ENCODE results near the gene IRF4.

IRF4 gene

DNA sequence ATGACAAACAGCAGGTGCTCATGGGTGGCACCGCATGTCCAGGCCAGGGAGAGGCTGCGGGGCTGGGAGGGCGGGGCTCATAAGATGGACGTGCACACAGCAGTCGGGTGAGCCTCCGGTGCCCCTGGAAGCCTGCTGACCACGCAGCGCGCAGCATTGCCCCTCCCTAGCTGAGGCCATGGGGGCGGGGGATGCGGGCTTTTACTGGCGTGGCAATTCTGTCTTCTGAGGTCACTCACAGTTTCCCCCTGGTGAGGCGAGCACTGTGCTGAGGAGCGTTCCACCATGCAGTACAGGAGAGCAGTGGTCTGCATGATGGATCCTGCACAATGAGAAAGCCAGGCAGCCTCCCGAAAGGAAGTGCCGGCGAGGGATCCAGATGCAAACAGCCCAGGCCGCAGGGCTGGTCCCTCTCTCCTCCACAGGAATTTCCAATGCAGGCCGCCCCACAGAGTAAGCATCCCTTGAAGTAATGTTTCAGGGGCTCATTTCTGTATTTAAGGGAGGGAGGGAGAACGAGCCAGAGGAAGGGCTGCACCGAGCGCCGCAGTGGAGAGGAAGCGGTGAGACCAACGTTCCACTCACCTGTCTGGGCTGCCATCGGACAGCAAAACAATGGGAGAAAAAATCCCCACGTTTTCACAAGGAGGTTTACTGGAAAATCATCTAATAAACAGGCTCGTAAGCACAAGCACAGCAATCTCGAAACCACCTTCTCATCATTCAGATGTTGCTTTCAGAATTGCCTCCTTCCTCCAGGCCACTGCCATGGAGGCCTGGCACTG, 56.0 kb downstream of the IRF4 start:
- no peak for DNase-seq (ENCODE audit: low read depth)
- TF ChIP-seq, protein P1, sequence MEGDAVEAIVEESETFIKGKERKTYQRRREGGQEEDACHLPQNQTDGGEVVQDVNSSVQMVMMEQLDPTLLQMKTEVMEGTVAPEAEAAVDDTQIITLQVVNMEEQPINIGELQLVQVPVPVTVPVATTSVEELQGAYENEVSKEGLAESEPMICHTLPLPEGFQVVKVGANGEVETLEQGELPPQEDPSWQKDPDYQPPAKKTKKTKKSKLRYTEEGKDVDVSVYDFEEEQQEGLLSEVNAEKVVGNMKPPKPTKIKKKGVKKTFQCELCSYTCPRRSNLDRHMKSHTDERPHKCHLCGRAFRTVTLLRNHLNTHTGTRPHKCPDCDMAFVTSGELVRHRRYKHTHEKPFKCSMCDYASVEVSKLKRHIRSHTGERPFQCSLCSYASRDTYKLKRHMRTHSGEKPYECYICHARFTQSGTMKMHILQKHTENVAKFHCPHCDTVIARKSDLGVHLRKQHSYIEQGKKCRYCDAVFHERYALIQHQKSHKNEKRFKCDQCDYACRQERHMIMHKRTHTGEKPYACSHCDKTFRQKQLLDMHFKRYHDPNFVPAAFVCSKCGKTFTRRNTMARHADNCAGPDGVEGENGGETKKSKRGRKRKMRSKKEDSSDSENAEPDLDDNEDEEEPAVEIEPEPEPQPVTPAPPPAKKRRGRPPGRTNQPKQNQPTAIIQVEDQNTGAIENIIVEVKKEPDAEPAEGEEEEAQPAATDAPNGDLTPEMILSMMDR (IDR thresholded peaks at IDR 0.05; ENCODE audit: low read depth, low read length, missing control alignments), result no peak
- no peak overlapping the region for H3K4me3 ChIP-seq (ENCODE audit: low read depth, low read length)

DNA sequence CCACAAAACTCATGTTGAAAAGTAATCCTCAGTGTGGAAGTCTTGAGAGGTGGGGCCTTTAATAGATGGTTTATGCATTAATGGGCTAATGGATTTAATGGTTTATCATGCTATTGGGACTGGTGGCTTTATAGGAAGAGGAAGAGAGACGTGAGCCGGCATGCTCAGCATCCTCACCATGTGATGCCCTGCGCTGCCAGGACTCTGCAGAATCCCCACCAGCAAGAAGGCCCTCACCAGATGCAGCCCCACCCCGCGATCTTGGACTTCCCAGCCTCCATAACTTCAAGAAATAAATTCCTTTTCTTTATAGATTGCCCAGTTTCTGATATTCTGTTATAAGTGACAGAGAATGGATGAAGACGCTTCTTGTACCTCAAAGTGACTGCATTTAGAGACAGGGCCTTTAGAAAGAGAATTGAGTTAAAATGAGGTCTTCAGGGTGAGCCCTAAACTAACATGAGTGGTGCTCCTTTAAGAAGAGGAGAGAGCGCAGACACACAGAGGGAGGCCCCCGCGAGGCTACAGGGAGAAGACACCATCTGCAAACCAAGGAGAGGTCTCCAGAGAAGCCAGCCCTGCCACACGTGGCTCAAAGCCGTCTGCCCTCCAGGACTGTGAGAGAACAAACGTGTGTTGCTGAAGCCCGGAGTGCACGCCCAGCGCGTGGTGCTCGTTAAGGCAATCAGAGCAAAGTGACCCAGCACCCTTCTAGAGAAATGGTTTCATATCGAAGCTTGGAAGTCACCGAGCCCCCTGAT, 56.9 kb downstream of the IRF4 start:
- no peak for DNase-seq (ENCODE audit: low read depth)
- no peak overlapping the region for H3K4me3 ChIP-seq (ENCODE audit: low read depth, low read length)
- TF ChIP-seq, protein P1 (IDR thresholded peaks at IDR 0.05; ENCODE audit: low read depth, low read length, missing control alignments), result no peak

DNA sequence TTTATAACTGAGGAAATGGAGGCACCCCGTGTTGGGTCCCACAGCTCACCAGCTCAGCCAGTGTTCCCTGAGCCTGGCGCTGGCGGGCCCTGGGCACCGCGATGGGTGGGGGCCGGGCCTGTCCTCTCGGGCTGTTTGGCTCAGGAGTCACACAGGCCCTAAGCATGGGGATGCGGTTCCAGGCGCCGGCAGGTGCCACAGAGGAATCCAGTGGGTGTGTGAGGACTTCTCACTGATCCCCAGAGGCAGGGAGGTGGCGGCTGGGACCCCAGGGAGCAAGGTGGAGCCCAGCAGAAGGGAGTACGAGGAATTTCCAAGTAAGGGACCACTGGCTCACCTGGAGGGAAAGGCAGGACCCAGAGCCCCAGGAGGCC, 57.5 kb downstream of the IRF4 start:
- no peak for DNase-seq (ENCODE audit: low read depth)
- TF ChIP-seq, protein P1 (IDR thresholded peaks at IDR 0.05; ENCODE audit: low read depth, low read length, missing control alignments), result no peak
- no peak overlapping the region for H3K4me3 ChIP-seq (ENCODE audit: low read depth, low read length)

DNA sequence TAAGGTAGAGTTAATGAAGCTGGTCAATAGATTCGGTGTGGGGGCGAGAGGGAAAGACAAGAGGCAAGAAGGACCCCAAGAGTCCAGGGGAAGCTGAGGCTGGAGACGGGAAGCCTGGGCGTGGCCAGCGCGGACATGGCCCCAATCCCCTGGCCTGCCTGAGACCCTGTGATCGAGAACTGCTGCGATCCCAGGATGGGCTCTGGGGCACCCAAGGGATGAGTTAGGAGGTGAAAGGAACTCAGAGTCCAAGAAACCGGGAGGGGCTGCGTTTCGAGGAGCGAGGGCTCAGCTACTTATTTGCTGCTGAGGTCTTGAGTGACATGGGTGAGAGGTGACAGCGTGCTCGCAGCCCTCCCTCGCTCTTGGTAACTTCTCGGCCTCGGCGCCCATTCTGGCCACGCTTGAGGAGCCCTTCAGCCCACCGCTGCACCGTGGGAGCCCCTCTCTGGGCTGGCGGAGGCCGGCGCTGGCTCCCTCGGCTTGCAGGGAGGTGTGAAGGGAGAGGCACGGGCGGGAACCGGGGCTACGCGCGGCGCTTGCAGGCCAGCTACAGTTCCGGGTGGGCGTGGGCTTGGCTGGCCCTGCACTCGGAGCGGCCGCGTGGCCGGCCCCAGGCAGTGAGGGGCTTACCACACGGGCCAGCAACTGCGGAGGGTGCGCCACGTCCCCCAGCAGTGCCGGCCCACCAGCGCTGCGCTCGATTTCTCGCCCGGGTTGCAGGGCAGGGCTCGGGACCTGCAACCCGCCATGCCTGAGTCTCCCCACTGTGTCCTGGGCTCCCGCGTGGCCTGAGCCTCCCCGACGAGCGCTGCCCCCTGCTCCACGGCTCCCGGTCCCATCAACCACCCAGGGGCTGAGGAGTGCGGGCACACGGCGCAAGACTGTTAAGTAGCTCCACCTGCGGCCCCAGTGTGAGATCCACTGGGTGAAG, 58.2 kb downstream of the IRF4 start:
- TF ChIP-seq, protein P1 (IDR thresholded peaks at IDR 0.05; ENCODE audit: low read depth, low read length, missing control alignments), result no peak
- no peak overlapping the region for H3K4me3 ChIP-seq (ENCODE audit: low read depth, low read length)
- DNase-seq (ENCODE audit: low read depth), result no peak

DNA sequence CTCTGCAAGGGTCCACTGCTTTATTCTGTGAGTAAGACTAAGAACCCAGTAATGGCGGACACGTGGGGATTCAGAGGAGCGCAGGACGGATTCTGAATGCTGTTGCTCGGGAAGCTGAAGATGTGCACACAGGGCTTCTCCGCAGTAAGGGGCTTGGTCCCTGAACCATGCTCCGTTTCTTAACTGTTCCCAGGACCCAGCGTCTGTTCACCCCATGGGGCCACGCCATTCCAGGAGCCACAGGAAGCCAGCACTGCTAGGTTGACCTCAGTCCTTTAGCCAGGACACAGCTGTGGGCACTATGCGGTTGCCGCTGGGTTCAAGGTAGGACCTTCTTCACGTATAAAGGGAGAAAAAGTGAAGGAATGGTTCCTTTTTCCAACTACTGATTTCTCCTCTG, 59.8 kb downstream of the IRF4 start:
- H3K4me3 ChIP-seq (ENCODE audit: low read depth, low read length), result no peak overlapping the region
- DNase-seq (ENCODE audit: low read depth), result no peak
- TF ChIP-seq, protein P1 (IDR thresholded peaks at IDR 0.05; ENCODE audit: low read depth, low read length, missing control alignments), result no peak

DNA sequence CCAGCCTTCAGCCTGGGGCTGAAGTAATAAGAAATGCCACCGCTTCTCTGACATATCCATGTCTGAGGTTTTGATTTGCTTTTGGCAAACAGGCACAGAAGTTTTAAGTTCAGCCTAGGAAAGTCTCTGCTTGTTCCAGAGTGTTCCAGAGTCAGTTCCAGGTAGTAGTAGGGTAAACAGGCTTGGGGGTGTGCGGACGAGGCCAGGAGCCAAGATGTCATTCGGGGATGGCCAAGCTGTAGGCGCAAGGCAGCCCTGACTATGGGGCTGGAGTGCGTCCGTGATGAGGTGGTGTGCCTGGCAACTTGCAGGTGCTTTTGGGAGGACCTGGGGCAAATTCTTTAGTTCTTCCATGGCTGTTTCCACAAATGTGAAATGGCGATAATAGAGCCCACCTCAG, 60.3 kb downstream of the IRF4 start:
- DNase-seq (ENCODE audit: low read depth), result no peak
- TF ChIP-seq, protein P1 (IDR thresholded peaks at IDR 0.05; ENCODE audit: low read depth, low read length, missing control alignments), result no peak
- no peak overlapping the region for H3K4me3 ChIP-seq (ENCODE audit: low read depth, low read length)

Data from GM12864 (cell line).